Loucy (cell line): ENCODE results near the gene LGR4.

Experiments
- H2AFZ ChIP-seq: fragments of 200-600 bp; sonication (generic); 2 replicates; pipeline ENCODE4 v1.6.0; 2016; ENCODE audit warnings: antibody characterized with exemption, mild to moderate bottlenecking, low read length, moderate library complexity
- H3F3A ChIP-seq: fragments of 200-600 bp; 2 replicates; pipeline ENCODE4 v1.6.0; 2016; ENCODE audit warnings: antibody characterized with exemption, low read depth, mild to moderate bottlenecking
- H3K27me3 ChIP-seq: fragments of 200-600 bp; sonication (generic); 2 replicates; pipeline ENCODE4 v1.6.1; 2014; ENCODE audit warnings: low read length, mild to moderate bottlenecking; ENCODE audit not compliant: insufficient read depth, poor library complexity, severe bottlenecking
- H3K36me3 ChIP-seq: fragments of 200-600 bp; sonication (generic); 2 replicates; pipeline ENCODE4 v1.6.1; 2016; ENCODE audit warnings: low read length; ENCODE audit not compliant: insufficient read depth
- H3K4me1 ChIP-seq: fragments of 200-600 bp; sonication (generic); 2 replicates; pipeline ENCODE4 v1.5.1; 2014; ENCODE audit warnings: low read length, mild to moderate bottlenecking; ENCODE audit not compliant: insufficient read depth, poor library complexity, severe bottlenecking
- H3K4me2 ChIP-seq: fragments of 200-600 bp; sonication (generic); 2 replicates; pipeline ENCODE4 v1.6.0; 2014; ENCODE audit warnings: antibody characterized with exemption, low read length, low read depth, mild to moderate bottlenecking; ENCODE audit not compliant: poor library complexity, severe bottlenecking
- H3K4me3 ChIP-seq: fragments of 200-600 bp; sonication (generic); 2 replicates; pipeline ENCODE4 v1.5.1; 2014; ENCODE audit warnings: low read length, mild to moderate bottlenecking, mixed read lengths; ENCODE audit not compliant: poor library complexity, severe bottlenecking
- H3K79me2 ChIP-seq: fragments of 200-600 bp; sonication (generic); 2 replicates; pipeline ENCODE4 v1.6.1; 2014; ENCODE audit warnings: low read length; ENCODE audit not compliant: insufficient read depth
- H3K9ac ChIP-seq: fragments of 200-600 bp; sonication (generic); 2 replicates; pipeline ENCODE4 v1.6.0; 2014; ENCODE audit warnings: mild to moderate bottlenecking, low read depth, low read length, moderate library complexity; ENCODE audit not compliant: poor library complexity, severe bottlenecking
- H3K9me2 ChIP-seq: fragments of 200-600 bp; sonication (generic); replicated peaks from 2 replicates; pipeline ENCODE4 v1.6.1; 2016; ENCODE audit warnings: low read depth, low read length, mixed read lengths
- H3K9me3 ChIP-seq: fragments of 200-600 bp; sonication (generic); 2 replicates; pipeline ENCODE4 v1.6.1; 2014; ENCODE audit warnings: mild to moderate bottlenecking, antibody characterized with exemption, low read length, low read depth; ENCODE audit not compliant: insufficient read depth
- H4K20me1 ChIP-seq: fragments of 200-600 bp; sonication (generic); 2 replicates; pipeline ENCODE4 v1.6.0; 2014; ENCODE audit warnings: antibody characterized with exemption, low read length, mild to moderate bottlenecking; ENCODE audit not compliant: insufficient read depth, poor library complexity, severe bottlenecking
- CTCF ChIP-seq: fragments of 200-600 bp; sonication (generic); conservative IDR thresholded peaks from 2 replicates; pipeline ENCODE4 v1.5.1; 2014; ENCODE audit warnings: mild to moderate bottlenecking, antibody characterized with exemption, low read length
- EZH2phosphoT487 ChIP-seq: fragments of 200-600 bp; IDR thresholded peaks from 2 replicates; pipeline ENCODE4 v1.6.1; 2018; ENCODE audit warnings: antibody characterized with exemption, mild to moderate bottlenecking, moderate library complexity, borderline replicate concordance

The LGR4 gene

GRCh38 chr11:27443746-27444507 lies 28.7 kb downstream of the LGR4 start:
- no peak for TF ChIP-seq EZH2phosphoT487
- TF ChIP-seq CTCF: no peak
- Histone ChIP-seq H3K9me3 (no peaks in the 10 kb centered on the region), H3K36me3 (no peaks in the 10 kb centered on the region), H3K4me2 (no peak overlapping the region), H3K27me3 (no peaks in the 10 kb centered on the region), H3K9me2 (no peaks in the 10 kb centered on the region), H4K20me1 (no peaks in the 10 kb centered on the region), H3K4me3 (no peak overlapping the region), H2AFZ (no peak overlapping the region), H3K79me2 (no peaks in the 10 kb centered on the region), H3K9ac (no peak overlapping the region), H3K4me1 (no peaks in the 10 kb centered on the region), H3F3A (no peaks in the 10 kb centered on the region)

GRCh38 chr11:27443227-27443626 lies 29.4 kb downstream of the LGR4 start:
- no peaks in the 10 kb centered on the region for H3K9me3 ChIP-seq
- H3K27me3 ChIP-seq: no peaks in the 10 kb centered on the region
- H2AFZ ChIP-seq: no peak overlapping the region
- no peak overlapping the region for H3K9ac ChIP-seq
- H3K4me3 ChIP-seq: no peak overlapping the region
- no peaks in the 10 kb centered on the region for H3F3A ChIP-seq
- no peak for TF ChIP-seq EZH2phosphoT487
- no peak for TF ChIP-seq CTCF
- no peaks in the 10 kb centered on the region for H3K9me2 ChIP-seq
- H3K4me1 ChIP-seq: no peaks in the 10 kb centered on the region
- H3K36me3 ChIP-seq: no peaks in the 10 kb centered on the region
- H4K20me1 ChIP-seq: no peaks in the 10 kb centered on the region
- no peaks in the 10 kb centered on the region for H3K79me2 ChIP-seq
- H3K4me2 ChIP-seq: no peak overlapping the region

- Histone ChIP-seq H3K36me3 (no peaks in the 10 kb centered on the region), H4K20me1 (no peaks in the 10 kb centered on the region), H3K4me2 (no peak overlapping the region), H3K4me3 (no peak overlapping the region), H3K79me2 (no peaks in the 10 kb centered on the region), H3K4me1 (no peaks in the 10 kb centered on the region), H2AFZ (no peak overlapping the region), H3K9me3 (no peaks in the 10 kb centered on the region), H3K27me3 (no peaks in the 10 kb centered on the region), H3F3A (no peaks in the 10 kb centered on the region), H3K9me2 (no peaks in the 10 kb centered on the region), H3K9ac (no peak overlapping the region)
- TF ChIP-seq EZH2phosphoT487 (no peak), CTCF (no peak)
Measured at GRCh38 chr11:27440090-27440489, 32.5 kb downstream of the LGR4 start.
